IPS-NIHi7 (cell line): ENCODE measurements around the gene BEND3.

Source experiments
- DNase-seq: peaks from one replicate; pipeline ENCODE4 v3.0.0; 2012; ENCODE audit warnings: mixed read lengths; ENCODE audit errors: extremely low spot score

Gene BEND3

GRCh38 chr6:107083047-107083768, 32.1 kb downstream of the BEND3 start:
- DNase-seq, result no peak

DNA sequence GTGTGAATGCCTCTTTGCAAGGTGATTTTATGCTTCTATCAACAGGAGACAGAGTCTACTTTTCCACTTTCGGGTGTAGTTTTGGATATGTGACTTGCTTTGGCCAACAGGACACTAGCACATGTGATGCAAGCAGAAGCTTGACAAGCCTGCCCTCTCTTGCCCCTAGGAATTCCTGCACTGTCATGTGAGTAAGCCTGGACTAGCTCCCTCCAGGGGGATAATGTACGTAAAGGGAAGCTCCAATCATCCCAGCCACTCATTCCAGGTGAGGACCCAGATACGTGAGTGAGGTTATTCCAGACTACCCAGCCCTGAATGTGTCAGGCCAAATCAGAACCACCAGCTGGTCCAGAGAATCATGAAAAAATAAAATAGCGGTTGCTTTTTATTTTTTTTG, 33.3 kb downstream of the BEND3 start:
- no peak for DNase-seq

- DNase-seq, result no peak
Observed at GRCh38 chr6:107080036-107080435, 35.3 kb downstream of the BEND3 start.

- no peak for DNase-seq
Observed at GRCh38 chr6:107079429-107079828, 35.9 kb downstream of the BEND3 start.

DNA sequence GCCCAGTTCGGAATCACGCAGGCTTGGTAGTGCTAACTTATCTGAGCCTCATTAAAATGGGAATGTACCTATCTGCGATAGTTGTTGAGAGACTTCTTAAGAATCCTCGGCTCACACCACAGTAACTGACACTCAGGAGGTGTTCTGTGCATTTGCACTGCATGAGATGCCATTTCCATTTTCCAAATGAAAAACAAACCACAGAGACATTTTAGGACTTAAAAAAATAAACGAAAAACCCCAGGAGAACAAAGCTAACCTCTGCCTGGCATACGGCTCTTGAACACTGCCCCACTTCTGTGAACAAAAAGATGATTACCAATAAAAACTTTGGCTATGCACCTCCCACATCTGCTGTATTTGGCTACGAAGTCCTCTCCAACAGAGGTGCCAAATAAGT, 37.6 kb downstream of the BEND3 start:
- no peak for DNase-seq

DNA sequence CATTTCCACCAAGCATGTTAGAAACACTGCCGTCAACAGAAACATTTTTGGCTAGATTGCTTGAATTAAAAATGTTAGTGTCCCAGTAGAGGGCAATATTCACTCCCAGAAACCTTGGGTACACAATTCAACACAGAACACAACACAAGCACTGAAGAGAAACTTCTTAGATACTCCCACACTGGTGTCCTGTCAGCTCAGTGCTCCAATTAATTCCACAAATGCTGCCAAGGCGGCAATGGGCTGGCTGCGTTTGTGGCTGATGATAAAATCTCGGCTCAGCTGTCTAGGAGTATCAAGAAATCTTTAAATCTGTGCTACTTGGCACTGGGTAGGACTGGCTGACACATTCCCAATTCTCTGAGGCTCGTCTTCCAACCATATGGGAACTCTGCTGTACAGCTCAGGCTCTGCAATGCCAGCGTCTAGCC, 39.3 kb downstream of the BEND3 start:
- DNase-seq, result no peak

DNA sequence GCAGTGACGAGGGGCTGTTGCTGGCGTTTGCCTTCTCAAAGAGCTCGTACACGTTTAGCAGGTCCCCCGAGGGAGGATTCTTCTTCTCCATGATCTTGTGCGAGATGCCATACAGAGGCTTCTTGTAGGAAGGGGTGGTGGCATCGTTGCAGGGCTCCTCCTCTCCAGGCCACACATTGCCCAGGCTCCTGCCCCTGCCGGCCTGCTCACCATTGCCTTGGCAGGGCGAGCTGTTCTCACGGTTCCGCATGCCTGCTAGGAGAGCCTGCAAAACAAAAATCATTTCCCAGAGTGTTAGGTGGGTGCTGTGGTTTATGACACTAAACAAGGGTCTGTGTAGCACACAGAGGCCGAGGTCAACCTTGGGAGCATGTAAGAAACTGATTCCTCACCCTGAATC, 44.6 kb downstream of the BEND3 start:
- DNase-seq, result no peak

DNA sequence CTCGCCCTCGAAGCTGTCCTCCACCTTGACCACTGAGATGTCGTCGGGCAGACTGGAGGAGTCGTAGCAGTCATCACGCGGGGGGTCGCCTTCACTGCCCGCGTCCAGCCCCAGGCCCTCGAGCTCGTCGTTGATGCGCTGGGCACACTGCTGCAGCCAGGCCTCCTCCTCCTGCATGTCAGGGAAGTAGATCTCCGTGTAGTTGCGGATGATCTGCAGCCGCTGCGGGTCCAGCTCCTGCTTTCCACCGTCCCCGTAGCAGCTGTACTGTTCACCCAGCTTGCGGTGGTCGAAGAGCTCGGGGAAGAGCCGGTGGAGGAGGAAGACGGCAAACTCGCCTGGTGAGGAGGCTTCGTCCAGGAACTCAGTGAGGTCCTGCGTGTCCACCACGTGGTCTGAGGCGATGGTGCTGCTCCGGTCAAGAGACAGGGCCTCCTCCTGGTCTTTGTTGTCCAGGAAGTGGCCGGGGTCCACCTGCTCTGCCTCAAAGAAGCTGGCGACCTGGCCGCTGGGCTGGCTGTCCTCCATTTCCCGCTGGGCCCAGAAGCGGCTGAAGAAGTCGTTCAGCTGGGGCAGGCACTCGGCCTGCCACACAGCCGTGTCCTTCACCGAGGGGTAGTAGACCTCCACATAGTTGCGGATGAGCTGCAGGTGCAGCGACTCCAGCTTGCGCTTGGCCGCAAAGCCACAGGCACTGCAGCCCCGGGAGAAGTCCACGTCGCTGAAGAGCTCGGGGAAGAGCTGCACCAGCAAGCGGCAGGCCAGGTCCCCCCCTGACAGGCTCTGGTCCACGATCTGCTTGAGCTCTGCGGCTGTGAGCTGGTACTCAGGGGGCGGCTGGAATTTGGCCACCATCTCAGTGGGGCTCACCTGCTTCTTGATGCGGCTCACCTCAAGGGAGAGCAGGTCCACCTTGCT, 45.4 kb downstream of the BEND3 start:
- no peak for DNase-seq

GRCh38 chr6:107068691-107069630, 46.4 kb downstream of the BEND3 start:
- DNase-seq, result no peak

- no peak for DNase-seq
Observed at GRCh38 chr6:107066697-107067659, 48.3 kb downstream of the BEND3 start.

DNA sequence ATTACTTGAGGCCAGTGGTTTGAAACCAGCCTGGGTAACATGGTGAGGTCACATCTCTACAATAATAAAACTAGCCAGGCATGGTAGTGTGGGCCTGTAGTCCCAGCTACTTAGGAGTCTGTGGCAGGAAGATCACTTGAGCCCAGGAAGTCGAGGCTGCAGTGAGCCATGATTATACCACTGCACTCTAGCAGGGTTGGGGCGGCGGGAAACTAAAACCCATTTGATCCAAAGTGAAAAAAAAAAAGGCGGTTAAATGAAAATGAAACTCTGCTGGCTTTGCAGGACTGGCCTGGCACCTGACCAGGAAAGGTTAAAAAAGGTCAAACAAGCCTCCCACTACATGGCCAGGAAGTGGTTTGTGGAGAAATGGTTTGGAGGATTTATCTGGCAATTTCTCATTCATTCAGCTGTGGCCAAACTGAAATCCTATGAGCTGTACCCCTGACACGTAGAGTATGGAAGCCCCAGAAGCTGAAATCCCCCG, 50.7 kb downstream of the BEND3 start:
- DNase-seq, result no peak

DNA sequence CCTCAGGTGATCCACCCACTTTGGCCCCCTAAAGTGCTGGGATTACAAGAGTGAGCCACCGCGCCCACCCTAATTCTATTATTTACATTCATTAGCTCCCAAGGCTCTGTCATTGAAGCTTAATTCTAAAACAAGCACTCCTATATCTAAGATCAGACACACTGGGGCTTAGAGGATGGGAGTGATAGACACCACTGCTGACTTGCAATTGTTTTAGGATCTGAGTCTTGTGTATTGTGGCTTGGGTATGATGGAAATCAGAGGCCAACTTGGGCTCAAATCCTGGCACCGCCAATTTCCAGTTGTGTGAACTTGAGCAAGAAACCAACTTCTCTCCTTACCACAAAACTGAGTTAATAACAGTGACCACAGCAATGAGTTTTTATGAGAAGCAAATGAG, 52.6 kb downstream of the BEND3 start:
- no peak for DNase-seq

DNA sequence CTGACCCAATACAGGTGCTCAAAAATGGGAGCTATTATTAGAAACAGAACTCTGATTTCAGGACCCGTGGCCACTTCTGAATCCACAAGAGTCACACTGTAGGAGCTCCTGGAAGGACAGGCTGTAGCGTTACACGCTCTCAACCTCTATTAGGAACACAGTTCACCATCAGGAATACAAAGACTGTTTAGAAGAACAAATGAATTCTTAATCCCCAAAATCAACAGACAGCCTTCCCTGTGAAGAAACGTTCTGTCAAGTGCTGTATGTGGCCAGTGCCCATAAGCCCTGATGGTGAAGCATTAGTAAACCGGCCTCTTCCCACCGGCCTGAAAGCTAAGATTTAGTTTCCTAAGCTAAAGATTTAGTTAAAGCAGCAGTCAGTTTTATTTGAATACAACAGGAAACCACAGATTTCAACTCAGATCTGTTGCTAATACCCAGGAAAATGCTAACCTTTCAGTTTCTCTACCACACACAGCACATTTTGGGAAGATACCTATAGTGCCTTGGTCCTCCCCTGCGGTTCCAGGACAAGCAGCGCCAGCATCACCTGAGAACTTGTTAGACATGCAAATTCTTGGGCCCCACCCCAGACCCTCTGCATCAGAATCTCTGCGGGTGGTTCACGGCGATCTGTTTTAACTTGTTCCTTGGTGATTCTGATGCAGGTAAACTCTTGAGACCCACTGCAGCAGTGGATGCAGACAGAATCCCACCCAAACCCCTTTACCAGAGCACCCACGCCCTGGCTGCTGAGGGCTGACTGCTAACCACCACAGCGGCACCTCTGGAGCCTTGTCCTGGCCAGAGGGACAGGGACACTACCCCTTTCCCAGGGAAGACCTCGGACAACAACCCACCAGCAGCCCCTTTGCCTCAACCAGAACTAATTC, 53.9 kb downstream of the BEND3 start:
- DNase-seq, result peak; percentile 41

- no peak for DNase-seq
Observed at GRCh38 chr6:107060704-107061103, 54.6 kb downstream of the BEND3 start.

GRCh38 chr6:107059606-107060005, 55.7 kb downstream of the BEND3 start:
- no peak for DNase-seq

- DNase-seq, result no peak
Observed at GRCh38 chr6:107057679-107058078, 57.6 kb downstream of the BEND3 start.

- DNase-seq, result no peak
Observed at GRCh38 chr6:107056796-107057195, 58.5 kb downstream of the BEND3 start.

- DNase-seq, result no peak
Observed at GRCh38 chr6:107047807-107048206, 67.5 kb downstream of the BEND3 start.
